OCI-LY1 (cell line): ENCODE measurements around the gene CFP.

Source experiments
- H2AFZ ChIP-seq: fragments of 200-600 bp; sonication (generic), shearing (Covaris generic); 2 replicates; pipeline ENCODE4 v1.6.0; 2014; ENCODE audit warnings: antibody characterized with exemption, mild to moderate bottlenecking, low read length
- H3F3A ChIP-seq: fragments of 200-600 bp; sonication (generic), shearing (Covaris generic); 2 replicates; pipeline ENCODE4 v1.6.0; 2014; ENCODE audit warnings: mild to moderate bottlenecking, antibody characterized with exemption, low read length, moderate library complexity; ENCODE audit not compliant: insufficient read depth
- H3K27ac ChIP-seq: fragments of 200-600 bp; sonication (generic); 2 replicates; pipeline ENCODE4 v1.5.1; 2014; ENCODE audit warnings: low read length, mixed run types, mild to moderate bottlenecking, low read depth; ENCODE audit not compliant: poor library complexity, severe bottlenecking
- H3K27me3 ChIP-seq: fragments of 200-600 bp; sonication (generic); 2 replicates; pipeline ENCODE4 v1.6.0; 2014; ENCODE audit warnings: antibody characterized with exemption, mild to moderate bottlenecking, low read length, moderate library complexity; ENCODE audit not compliant: insufficient read depth
- H3K36me3 ChIP-seq: fragments of 200-600 bp; sonication (generic); 2 replicates; pipeline ENCODE4 v1.6.1; 2014; ENCODE audit warnings: mild to moderate bottlenecking, antibody characterized with exemption, low read length, moderate library complexity, mixed read lengths; ENCODE audit not compliant: insufficient read depth
- H3K4me1 ChIP-seq: fragments of 200-600 bp; sonication (generic); 2 replicates; pipeline ENCODE4 v1.5.1; 2014; ENCODE audit warnings: mild to moderate bottlenecking, low read length, moderate library complexity; ENCODE audit not compliant: insufficient read depth, severe bottlenecking
- H3K4me2 ChIP-seq: fragments of 200-600 bp; sonication (generic), shearing (Covaris generic); 2 replicates; pipeline ENCODE4 v1.6.1; 2014; ENCODE audit warnings: low read length
- H3K4me3 ChIP-seq: fragments of 200-600 bp; sonication (generic); 2 replicates; pipeline ENCODE4 v1.5.1; 2014; ENCODE audit warnings: low read length, low read depth, mild to moderate bottlenecking, mixed read lengths; ENCODE audit not compliant: poor library complexity, severe bottlenecking
- H3K79me2 ChIP-seq: fragments of 200-600 bp; shearing (Covaris generic); 2 replicates; pipeline ENCODE4 v1.6.1; 2016; ENCODE audit warnings: mixed run types, low read length, mixed read lengths; ENCODE audit not compliant: insufficient read depth
- H3K9ac ChIP-seq: fragments of 200-600 bp; sonication (generic), shearing (Covaris generic); 2 replicates; pipeline ENCODE4 v1.6.1; 2014; ENCODE audit warnings: mild to moderate bottlenecking, low read length, mixed read lengths
- H3K9me2 ChIP-seq: fragments of 200-600 bp; sonication (generic), shearing (Covaris generic); 2 replicates; pipeline ENCODE4 v1.6.1; 2014; ENCODE audit warnings: low read depth, mild to moderate bottlenecking, low read length, mixed read lengths
- H3K9me3 ChIP-seq: fragments of 200-600 bp; shearing (Covaris generic); 2 replicates; pipeline ENCODE4 v1.6.1; 2014; ENCODE audit warnings: low read length, mixed read lengths
- H4K20me1 ChIP-seq: fragments of 200-600 bp; sonication (generic), shearing (Covaris generic); 2 replicates; pipeline ENCODE4 v1.6.0; 2016; ENCODE audit warnings: mild to moderate bottlenecking, low read length; ENCODE audit not compliant: insufficient read depth
- EZH2 ChIP-seq: fragments of 200-600 bp; sonication (generic), shearing (Covaris generic); IDR thresholded peaks from 2 replicates; pipeline ENCODE4 v1.8.0; 2017; ENCODE audit warnings: borderline replicate concordance, mixed run types, mild to moderate bottlenecking, antibody characterized with exemption, low read length, moderate library complexity, mixed read lengths
- TF ChIP-seq, protein P1 (sequence below): fragments of 200-600 bp; sonication (generic), shearing (Covaris generic); IDR thresholded peaks from 2 replicates; pipeline ENCODE4 v1.5.1; 2017; ENCODE audit warnings: mild to moderate bottlenecking, antibody characterized with exemption, low read length, moderate library complexity, mixed read lengths

Gene CFP

DNA sequence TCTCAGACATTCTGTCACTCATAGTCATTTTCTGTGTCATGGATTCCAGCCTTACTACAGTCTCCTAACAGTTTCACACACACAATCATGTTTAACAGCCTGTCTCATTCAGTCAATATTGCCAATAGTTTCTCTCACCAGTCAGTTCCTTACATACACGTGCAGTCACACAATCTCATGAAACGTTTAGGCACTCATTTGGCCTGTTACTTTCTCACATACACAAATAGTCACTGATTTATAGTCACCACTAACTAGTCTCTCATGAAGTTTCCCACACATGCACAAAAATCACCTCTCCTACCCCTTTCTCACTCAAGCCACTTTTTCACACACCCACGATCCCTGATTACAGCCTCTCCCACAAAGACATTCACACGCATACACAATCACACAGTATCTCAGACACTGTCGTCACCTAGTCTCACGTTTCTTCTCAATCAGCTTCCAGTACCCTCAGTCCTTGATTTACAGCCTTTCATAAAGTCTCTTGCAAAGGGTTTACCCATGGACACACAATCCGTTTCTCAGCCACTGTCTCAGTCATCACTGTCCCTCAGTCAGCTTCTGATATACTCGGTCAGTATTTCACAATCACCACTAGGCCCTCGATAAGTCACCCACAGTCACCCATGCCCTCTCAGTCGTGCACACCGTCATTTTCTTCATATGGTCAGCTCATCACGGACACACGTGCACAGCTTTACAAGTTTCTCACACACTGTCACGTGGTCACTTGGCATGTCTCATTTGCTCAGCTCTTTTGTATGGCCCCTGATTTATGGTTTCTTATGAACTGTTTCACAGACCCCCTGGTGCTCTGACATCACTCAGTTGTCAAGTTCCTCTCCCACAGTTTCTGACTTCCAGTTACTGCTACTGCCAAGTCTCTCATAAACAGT lies 4.2 kb upstream of the CFP start:
- peaks cover 32% of the 10 kb centered on the region for H3K36me3 ChIP-seq
- TF ChIP-seq EZH2 = no peak
- TF ChIP-seq, protein P1, sequence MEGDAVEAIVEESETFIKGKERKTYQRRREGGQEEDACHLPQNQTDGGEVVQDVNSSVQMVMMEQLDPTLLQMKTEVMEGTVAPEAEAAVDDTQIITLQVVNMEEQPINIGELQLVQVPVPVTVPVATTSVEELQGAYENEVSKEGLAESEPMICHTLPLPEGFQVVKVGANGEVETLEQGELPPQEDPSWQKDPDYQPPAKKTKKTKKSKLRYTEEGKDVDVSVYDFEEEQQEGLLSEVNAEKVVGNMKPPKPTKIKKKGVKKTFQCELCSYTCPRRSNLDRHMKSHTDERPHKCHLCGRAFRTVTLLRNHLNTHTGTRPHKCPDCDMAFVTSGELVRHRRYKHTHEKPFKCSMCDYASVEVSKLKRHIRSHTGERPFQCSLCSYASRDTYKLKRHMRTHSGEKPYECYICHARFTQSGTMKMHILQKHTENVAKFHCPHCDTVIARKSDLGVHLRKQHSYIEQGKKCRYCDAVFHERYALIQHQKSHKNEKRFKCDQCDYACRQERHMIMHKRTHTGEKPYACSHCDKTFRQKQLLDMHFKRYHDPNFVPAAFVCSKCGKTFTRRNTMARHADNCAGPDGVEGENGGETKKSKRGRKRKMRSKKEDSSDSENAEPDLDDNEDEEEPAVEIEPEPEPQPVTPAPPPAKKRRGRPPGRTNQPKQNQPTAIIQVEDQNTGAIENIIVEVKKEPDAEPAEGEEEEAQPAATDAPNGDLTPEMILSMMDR = no peak
- no peaks in the 10 kb centered on the region for H4K20me1 ChIP-seq
- H3F3A ChIP-seq = no peaks in the 10 kb centered on the region
- H3K9me3 ChIP-seq = no peaks in the 10 kb centered on the region
- H3K79me2 ChIP-seq = no peaks in the 10 kb centered on the region
- peaks cover 6% of the 10 kb centered on the region for H3K4me1 ChIP-seq
- H3K4me3 ChIP-seq = no peak overlapping the region
- H3K27ac ChIP-seq = no peak overlapping the region
- H3K9ac ChIP-seq = no peak overlapping the region
- no peaks in the 10 kb centered on the region for H3K27me3 ChIP-seq
- H2AFZ ChIP-seq = no peak overlapping the region
- H3K4me2 ChIP-seq = no peak overlapping the region
- H3K9me2 ChIP-seq = no peaks in the 10 kb centered on the region

DNA sequence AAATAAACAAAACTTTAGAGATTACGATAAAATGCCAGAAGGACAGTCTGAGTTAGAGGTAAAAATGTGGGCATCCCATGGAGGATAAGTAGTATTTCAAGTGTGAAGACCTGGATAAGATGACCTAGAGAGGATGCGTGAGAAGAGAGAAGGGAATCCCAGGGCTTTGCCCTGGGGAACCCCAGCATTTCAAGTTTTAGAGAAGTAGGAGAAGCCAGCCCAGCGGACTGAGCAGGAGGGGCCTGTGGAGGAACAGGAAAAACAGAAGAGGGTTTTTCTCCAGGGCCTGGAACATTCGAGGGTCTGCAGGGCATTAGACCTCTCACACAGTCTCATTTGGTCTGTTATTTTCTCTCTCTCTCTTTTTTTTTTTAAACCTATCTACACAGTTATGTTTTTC lies 2.9 kb upstream of the CFP start:
- Histone ChIP-seq H3K4me1 (peaks cover 6% of the 10 kb centered on the region), H3K27me3 (no peaks in the 10 kb centered on the region), H3K9me2 (no peaks in the 10 kb centered on the region), H3K9ac (no peak overlapping the region), H3K4me2 (no peak overlapping the region), H2AFZ (no peak overlapping the region), H3K27ac (no peak overlapping the region), H3K79me2 (no peaks in the 10 kb centered on the region), H3F3A (no peaks in the 10 kb centered on the region), H3K9me3 (no peaks in the 10 kb centered on the region), H3K36me3 (peaks cover 24% of the 10 kb centered on the region), H3K4me3 (no peak overlapping the region), H4K20me1 (no peaks in the 10 kb centered on the region)
- TF ChIP-seq, protein P1 = no peak
- no peak for TF ChIP-seq EZH2

DNA sequence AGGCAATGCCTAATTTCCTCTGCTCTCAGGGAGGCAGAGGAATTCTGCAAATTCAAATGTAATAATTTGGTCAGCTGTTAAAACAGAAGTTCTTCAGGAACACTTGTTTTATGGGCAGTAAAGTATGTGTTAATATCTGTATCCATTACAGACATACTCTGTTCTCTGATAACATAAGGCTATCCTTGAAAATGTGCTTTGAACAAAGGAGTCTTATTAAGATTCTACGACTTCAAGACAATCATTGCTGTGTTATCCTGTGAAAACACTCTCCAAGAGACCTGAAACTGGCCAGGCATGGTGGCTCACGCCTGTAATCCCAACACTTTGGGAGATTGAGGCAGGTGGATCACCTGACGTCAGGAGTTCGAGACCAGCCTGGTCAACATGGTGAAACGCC lies 1.9 kb upstream of the CFP start:
- Histone ChIP-seq H3K9ac (no peak overlapping the region), H3K27me3 (no peaks in the 10 kb centered on the region), H3K9me3 (no peaks in the 10 kb centered on the region), H3K4me3 (no peak overlapping the region), H3K4me1 (peaks cover 6% of the 10 kb centered on the region), H3F3A (no peaks in the 10 kb centered on the region), H3K9me2 (no peaks in the 10 kb centered on the region), H3K4me2 (no peak overlapping the region), H3K27ac (no peak overlapping the region), H4K20me1 (no peaks in the 10 kb centered on the region), H3K79me2 (no peaks in the 10 kb centered on the region), H2AFZ (no peak overlapping the region), H3K36me3 (peaks cover 21% of the 10 kb centered on the region)
- no peak for TF ChIP-seq EZH2
- TF ChIP-seq, protein P1 = no peak
